Tibial nerve (tissue), 4 donors: ENCODE measurements around the gene USP24.

ENCODE experiments used
- CTCF ChIP-seq, 5 experiments: fragments of 200-600 bp in 3 of 5; fragments of 450-650 bp in 2 of 5; sonication (generic) in 3 of 5; IDR thresholded peaks; one replicate each; pipeline ENCODE4 v1.5.1; 2016 to 2019; ENCODE audit warnings: antibody characterized with exemption in 5 of 5, mild to moderate bottlenecking in 3 of 5, moderate library complexity in 2 of 5
- EP300 ChIP-seq, 2 donors: sonication (generic); formaldehyde crosslinking; IDR thresholded peaks; one replicate each; pipeline ENCODE4 v1.6.1; 2017; ENCODE audit warnings: antibody characterized with exemption in 2 of 2, mild to moderate bottlenecking in 1 of 2
- POLR2A ChIP-seq, 2 donors: fragments of 450-650 bp; IDR thresholded peaks; one replicate each; pipeline ENCODE4 v1.6.1; 2017; ENCODE audit warnings: antibody characterized with exemption in 2 of 2, mild to moderate bottlenecking in 2 of 2, moderate library complexity in 2 of 2

DNA sequence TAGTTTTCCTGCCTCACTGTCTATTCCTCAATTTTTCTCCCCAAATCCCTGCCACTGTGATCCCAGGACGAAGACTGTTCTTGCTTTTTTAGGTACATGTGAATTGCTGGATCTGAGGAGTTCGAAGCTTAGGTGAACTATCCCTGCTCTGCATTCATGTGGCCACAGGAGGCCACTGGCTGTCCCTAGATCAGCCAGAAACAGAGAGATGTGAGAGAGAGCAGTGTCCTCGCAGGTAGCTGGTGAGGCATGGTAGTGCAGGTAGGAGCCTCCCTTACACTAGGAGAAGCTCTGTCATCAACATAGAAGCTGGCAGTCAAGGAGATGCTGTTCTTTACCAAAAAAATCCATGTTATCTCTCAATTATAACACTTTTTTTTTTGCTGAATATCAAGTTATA is 71.5 kb downstream of the USP24 start:
- TF ChIP-seq CTCF (IDR thresholded peaks at IDR 0.05): no peak
- no peak for TF ChIP-seq POLR2A (IDR thresholded peaks at IDR 0.05)
- TF ChIP-seq EP300 (IDR thresholded peaks at IDR 0.05): no peak
